HG02588 (cell line): ENCODE measurements around the gene CYP1B1.
A peak's percentile ranks its signal among the peaks of the same experiment; 100 is the strongest.
"Not testable (repeated sequence)": the region's sequence is repeated elsewhere in the genome, so short reads cannot be mapped to it uniquely, and the experiment has no call there.

Source experiments
- ATAC-seq: cut with Tn5 transposase; IDR thresholded peaks from one replicate; pipeline ENCODE4 v1.9.1; 2021; ENCODE audit warnings: mild to moderate bottlenecking, moderate library complexity; ENCODE audit not compliant: unreplicated experiment

CYP1B1 gene

DNA sequence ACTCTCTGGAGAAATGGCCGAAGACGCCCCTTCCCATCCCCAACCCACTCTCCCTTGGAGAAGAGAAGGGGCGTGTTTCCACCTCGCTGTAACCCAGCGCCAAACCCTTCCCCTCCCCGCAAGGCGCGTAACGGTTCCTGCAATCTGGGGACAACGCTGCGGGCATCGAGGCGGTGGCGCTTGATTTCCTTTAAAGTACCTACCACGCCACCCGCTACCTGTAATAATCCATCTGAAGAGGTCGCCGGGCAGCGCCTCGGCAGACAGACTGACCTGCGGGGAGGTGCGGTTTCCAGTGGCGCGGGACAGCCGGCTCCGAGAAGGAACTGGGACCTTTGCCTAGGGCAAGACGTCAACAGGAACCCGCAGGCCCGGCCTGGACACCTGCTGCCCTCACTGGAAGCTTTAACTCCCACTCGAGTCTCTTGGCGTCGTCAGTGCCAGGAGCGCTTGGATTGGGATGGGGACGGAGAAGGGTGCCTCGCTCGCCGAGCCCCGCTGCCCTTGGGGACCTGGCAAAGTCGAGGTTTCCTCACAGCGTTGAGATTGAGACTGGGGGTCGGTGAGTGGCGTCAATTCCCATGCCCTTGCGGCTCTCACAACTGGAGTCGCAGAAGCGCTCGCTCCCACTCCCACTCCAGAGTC, at the start of gene CYP1B1:
TSS of gene CYP1B1 (minus strand) at position 645 of the 645 bp plus-strand sequence. CDS start 763 bp downstream, outside the sequence.
- ATAC-seq = peak; percentile 1

DNA sequence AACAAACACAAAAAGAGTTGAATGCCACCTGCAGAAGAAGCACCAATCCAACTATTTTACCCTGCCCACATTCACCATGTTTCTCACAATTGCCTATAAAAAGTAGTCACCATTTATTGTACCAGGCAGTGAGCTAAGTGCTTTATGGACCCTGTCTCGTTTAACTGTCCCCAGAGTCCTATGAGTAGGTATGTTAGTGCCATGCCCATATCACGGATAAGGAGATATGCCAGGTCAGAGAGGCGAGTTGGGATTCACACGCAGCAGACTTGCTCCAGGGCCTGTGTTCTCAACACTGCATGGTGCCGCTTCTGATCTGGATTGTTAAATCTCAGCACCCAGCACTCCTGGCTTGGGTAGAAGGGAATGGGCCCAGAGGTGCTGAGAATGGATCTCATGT, 49.1 kb upstream of the CYP1B1 start:
- no peak for ATAC-seq

DNA sequence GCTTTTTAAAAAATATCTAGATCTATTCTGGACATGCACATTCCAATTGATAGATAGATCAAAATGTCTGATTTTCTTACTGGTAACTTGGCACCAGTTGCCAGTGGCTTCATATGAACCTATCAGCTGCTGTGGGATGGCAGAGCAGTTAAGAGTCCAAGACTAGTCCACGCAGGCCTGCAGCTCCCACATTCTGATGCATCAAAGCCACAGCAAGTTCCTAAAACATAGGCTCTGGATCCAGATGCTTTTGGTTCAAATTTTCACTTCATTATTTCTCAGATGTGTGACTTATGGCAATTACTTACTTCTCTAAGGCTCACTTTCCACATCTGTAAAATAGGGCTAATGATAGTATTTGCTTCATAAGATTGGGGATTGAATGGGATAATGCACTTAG, 48.0 kb upstream of the CYP1B1 start:
- no peak for ATAC-seq

GRCh38 chr2:38122344-38122743, 46.4 kb upstream of the CYP1B1 start:
- ATAC-seq = no peak

DNA sequence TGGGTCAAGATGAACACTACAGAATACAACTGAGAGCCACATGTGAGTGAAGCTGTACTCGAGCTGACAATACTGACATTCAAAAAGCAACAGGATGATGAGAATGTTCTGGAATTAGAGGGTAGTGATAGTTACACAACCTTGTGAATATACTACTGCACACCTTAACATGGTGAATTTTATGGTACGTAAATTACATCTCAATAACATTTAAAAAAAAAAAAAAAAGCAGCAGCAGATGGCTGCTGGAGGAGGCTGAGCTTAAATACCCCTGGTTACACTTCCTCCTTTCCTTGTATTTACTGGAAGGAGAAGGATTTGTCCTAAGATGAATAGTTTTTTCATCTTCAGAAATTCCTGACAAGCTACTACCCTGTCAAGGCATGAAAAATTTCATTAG, 45.5 kb upstream of the CYP1B1 start:
- no peak for ATAC-seq

GRCh38 chr2:38120829-38121228, 44.9 kb upstream of the CYP1B1 start:
- no peak for ATAC-seq

DNA sequence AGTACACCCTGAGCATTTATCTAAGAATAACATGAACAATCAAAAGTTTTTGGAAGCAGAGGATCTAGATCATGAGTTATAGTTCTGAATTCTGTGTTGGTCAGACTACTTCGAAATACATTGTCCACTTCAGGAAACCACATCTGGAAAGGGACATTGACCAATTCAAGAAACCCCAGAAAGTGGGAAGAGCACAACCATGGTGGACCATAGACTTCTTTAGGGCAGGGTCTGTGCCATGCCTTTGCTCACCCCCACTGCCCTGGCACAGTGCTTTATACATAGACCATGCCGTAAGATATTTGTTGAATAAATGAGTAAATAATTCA, 44.3 kb upstream of the CYP1B1 start:
- ATAC-seq = no peak

DNA sequence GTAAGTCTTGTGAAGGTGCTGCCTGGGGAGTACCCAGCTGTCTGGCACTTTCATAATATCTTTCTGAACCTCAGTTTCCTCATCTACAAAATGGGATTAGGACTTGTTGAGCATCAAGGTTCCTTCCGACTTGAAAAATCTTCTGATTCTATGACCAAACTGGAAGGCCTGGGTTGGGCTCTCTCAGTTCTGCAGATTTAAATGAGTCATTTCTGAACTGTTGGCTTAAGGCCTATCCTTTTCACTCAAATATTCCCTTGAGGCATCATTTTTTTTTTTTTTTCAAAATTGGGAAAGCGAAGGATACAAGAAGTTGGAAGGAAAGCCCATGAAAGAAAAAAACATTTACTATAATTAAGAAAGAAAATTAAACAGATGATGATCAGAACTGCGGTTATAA, 40.8 kb upstream of the CYP1B1 start:
- ATAC-seq = no peak

DNA sequence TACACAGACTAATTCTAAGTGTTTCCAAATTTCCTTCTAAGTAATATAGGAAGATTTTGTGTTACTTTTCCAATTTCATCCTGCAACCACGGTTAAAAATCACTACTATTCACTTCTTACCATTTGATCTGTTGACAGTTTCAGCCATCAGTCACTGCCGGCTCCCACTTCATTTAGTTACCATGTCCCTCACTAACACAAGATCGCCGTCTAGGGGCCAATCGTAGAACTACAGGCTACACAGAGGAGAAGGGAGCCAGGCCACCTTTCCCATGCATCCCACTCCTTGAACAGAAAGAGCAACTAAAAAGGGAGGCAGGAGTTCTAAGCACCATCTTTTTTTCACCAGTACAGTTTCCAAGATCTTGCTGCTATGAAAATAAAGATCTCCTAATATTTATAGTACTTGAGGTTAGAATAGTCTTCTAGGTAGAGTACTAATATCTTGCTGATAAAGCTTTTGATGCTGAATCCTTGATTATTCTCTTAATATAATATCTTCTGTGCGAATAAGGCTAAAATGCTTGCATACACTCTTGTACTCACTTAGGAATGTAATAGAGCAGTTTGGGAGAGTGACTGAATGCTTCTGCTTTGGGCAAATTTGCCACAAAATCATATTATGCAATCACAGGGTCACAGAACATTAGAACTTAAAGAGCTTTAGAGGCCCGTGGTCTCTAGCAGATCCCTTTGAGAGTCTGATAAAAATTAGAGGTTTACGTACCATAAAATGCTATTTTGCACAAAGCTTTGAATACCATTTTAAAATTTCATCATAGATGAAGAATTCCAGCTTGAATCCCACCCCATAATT, 39.5 kb upstream of the CYP1B1 start:
- no peak for ATAC-seq

DNA sequence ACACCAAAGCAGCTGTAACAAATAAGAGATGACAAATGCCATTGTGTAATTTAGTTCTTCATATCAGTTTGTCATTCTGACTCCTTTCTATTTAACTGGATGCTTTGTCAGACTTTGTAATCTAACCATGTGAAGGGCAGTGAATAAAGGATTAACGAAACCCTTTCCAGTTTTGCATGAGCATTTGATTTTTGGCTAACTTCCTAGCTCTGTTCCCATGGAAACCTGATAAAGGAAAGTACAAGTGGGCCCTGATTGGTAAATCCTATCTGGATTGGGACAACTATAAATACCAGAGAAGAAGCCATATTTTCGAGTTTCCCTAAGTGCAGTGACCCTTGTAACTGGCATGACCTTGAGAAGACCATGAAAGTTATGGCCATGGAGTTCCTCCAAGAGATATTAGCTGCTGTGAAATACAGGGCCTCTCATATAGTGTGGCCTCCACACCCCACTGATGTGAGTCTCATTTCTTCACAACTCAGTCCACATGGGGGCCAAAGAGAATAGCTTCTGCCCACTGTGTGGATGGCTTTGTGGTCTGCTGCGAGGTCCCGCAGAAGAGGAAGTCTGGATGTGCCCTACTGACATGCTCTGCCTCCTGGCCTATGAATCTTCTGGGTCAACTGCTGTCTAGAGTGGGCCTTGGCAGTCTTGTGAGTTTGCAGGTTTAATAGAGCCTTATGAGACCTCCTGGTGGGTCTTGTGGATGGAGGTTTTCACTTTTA, 38.2 kb upstream of the CYP1B1 start:
- ATAC-seq = no peak

- ATAC-seq = no peak
Measured at GRCh38 chr2:38113051-38113450, 37.1 kb upstream of the CYP1B1 start.

GRCh38 chr2:38111350-38111749, 35.4 kb upstream of the CYP1B1 start:
- not testable (repeated sequence) for ATAC-seq

GRCh38 chr2:38109732-38110181, 33.8 kb upstream of the CYP1B1 start:
- no peak for ATAC-seq

GRCh38 chr2:38108907-38109731, 33.2 kb upstream of the CYP1B1 start:
- ATAC-seq = no peak

DNA sequence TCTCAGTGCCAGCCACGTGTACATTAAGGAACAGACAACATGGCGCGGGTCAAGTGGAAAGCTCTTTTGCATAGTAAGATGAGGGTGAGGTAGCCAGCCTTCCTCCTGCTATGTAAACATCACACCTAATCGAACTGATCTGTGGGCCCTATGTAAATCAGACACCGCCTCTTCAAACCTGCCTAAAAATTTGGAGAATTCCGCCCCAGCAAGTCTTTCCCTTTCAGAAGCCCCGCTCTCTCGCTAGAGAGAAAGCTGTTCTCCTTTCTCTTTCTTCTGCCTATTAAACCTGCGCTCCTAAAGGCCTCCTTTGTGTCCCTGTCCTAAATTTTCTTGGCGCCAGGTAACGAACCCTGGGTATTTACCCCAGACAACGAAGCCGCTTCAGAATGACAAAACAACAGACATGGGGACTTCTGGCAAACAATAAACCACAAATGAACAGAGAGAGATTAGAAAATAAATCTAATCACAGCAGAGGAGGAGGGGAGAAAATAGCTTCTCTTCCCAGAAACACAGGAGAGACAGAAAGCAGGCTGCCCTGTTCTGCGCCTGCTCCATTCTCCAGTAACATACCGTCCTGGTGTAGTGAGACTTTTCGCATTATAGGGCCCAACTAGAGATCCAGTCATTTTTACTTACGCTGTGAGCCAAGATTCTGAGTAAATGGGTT, 31.9 kb upstream of the CYP1B1 start:
- no peak for ATAC-seq

DNA sequence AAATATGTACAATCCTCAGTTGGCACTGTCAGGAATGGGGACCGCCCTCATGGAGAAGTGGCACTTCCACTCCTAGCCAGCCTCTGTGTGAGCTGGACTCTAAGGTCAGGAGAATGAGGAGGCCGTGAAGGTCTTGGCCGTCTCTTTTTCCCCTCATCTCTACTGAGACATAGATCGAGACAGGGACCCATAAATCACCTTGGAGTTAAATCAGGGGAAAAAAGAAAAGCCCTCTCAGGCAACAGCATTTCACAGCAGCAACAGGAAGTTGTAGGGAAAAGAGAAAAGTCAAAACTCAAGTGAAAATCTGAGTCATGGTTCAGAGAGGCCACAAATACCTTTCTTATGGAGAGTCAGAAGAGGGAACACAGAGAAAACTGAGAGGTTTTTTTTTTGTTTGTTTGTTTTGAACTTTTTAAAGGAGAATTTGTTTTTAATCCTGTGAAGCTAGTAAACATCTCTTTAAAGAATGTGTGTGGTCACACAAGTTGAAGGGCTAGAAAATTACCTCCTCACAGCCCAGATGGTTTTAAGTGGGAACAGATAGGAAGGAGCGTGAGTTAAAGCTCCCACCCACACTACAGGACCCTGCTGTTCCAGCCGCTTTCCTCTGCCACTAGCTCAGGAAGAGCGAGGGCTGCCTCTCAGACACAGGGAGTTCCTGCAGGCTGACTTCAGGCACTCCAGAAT, 30.6 kb upstream of the CYP1B1 start:
- no peak for ATAC-seq

GRCh38 chr2:38105922-38106321, 30.0 kb upstream of the CYP1B1 start:
- ATAC-seq = no peak

DNA sequence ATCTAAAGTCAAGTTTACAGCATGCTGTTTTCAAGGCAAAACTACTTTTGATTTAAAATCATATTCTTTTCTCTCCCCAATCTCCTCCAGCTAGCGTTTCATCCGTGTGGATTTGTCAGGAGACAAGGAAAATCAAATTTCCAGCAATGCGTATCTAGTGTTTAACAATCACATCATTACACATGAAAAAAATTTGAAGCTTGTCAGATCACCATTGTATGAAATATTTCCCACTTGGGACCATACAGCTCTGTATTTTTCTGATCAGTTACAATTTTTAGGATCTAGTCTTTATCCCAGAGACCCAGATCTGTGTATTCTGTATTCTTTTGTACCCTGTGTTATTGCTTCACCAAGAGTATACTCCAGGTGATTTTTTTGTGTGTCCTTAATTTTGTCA, 28.6 kb upstream of the CYP1B1 start:
- ATAC-seq = no peak

- ATAC-seq = no peak
Measured at GRCh38 chr2:38100328-38100727, 24.4 kb upstream of the CYP1B1 start.
